Measurements from ENCODE around the gene C19orf85. TPM values are rescaled to one million over a fixed set of nuclear protein-coding genes. Genes with fewer than 3 reads are reported as not detected.

The C19orf85 gene
- total and polyA plus RNA-seq, 10 of the 15 experiments (the other 5 are each of a cell fraction or from before 2014, with no cell fraction given): not detected

GRCh38 chr19:55471266-55471665 lies 6.7 kb upstream of the C19orf85 start (continued):
- no peak for TF ChIP-seq ZBTB4 (CRISPR knock-in tag; IDR thresholded peaks at IDR 0.05)
- no peak for TF ChIP-seq ZBTB40 (IDR thresholded peaks at IDR 0.05; ENCODE audit: borderline replicate concordance)
- no peak for TF ChIP-seq ETV6 (conservative IDR thresholded peaks at IDR 0.05 in 1 of 2, IDR thresholded peaks at IDR 0.05 in 1 of 2; ENCODE audit: borderline replicate concordance in 1 of 2, low read depth in 1 of 2)
- no peak for TF ChIP-seq CREM (IDR thresholded peaks at IDR 0.05; ENCODE audit: low read depth)

All from GM12878 (cell line).